GM12891 (cell line): Measurements from ENCODE around the gene PNLDC1.

Experiments used
- POLR2A ChIP-seq: IDR thresholded peaks from 2 replicates; pipeline ENCODE4 v1.6.1; 2011; ENCODE audit warnings: low read depth, low read length, control low read depth
- POLR2AphosphoS5 ChIP-seq: IDR thresholded peaks from 2 replicates; pipeline ENCODE4 v1.6.1; 2011; ENCODE audit warnings: low read depth, low read length, control low read depth
- TAF1 ChIP-seq: IDR thresholded peaks from 2 replicates; pipeline ENCODE4 v1.6.1; 2011; ENCODE audit warnings: low read depth, low read length, control low read depth

DNA sequence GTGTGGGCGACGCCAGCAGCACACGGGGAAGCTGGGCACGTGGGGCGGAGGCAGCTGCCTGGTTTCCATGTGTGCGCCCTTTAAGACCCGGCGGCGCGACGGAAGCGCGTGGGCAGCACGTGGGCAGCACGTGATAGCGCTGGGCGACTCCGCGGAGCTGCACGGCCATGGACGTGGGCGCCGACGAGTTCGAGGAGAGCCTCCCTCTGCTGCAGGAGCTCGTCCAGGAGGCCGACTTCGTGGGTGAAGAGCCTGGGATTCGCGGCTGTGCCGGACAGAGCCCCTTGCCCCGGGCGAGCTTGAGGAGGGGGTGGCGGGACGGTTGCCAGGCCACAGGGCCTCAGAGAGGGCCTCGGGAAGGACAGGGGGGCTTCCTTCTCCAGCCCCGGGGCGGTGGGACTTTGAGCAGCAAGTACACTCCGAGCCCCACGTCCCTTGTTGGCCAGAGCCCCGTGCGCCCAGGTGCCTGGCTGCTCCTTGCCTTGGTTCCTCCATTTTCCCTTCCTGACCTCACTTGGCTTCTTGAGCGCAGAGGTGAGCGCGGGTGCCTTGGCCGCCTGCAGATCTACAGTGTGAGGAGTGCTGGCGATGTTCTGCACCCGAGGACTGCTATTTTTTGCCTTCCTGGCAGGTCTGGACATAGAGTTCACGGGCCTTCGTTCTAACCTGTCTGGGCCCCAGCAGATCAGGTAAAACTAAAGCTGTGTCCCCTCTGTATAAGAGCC, at the start of gene PNLDC1:
- TF ChIP-seq POLR2A (no peak), POLR2AphosphoS5 (no peak), TAF1 (no peak)
